BJ (cell line): ENCODE measurements around the gene SF3B6. TPM values are rescaled to one million over a fixed set of nuclear protein-coding genes. Genes with fewer than 3 reads are reported as not detected.

ENCODE experiments used
- CTCF ChIA-PET: fragments of 350-600 bp; formaldehyde crosslinking; extraction: SDS; loops from one replicate; lab custom pipeline; 2021; ENCODE audit warnings: antibody characterized with exemption, inconsistent platforms; lab: Yijun Ruan, JAX
- POLR2A ChIA-PET: fragments of 300-600 bp; sonication (Branson Sonifier 250); formaldehyde crosslinking; extraction: SDS; loops from one replicate; lab custom pipeline; 2021; ENCODE audit warnings: antibody characterized with exemption; lab: Charles Lee
- DNase-seq: peaks from one replicate; pipeline ENCODE4 v3.0.0-alpha.2; 2011; ENCODE audit warnings: low read depth
- H3K27me3 ChIP-seq: 2 replicates; pipeline ENCODE4 v1.6.0; 2011; ENCODE audit warnings: low read length; ENCODE audit not compliant: control insufficient read depth, insufficient read depth
- H3K36me3 ChIP-seq: 2 replicates; pipeline ENCODE4 v1.5.1; 2011; ENCODE audit warnings: low read length; ENCODE audit not compliant: control insufficient read depth, insufficient read depth
- H3K4me3 ChIP-seq: 2 replicates; pipeline ENCODE4 v1.5.1; 2011; ENCODE audit warnings: low read depth, mild to moderate bottlenecking, control low read depth, low read length
- CTCF ChIP-seq: IDR thresholded peaks from 2 replicates; pipeline ENCODE4 v1.5.1; 2011; ENCODE audit warnings: low read depth, mild to moderate bottlenecking, control low read depth, inconsistent platforms, low read length, moderate library complexity; ENCODE audit not compliant: insufficient read depth
- polyA plus RNA-seq: library from polyadenylated mRNA; depleted of rRNA; stranded (reverse); fragments of >200 nt; gene quantifications from 2 replicates; pipeline ENCODE4 v1.2.3, GENCODE V29; 2011

Gene SF3B6
- polyA plus RNA-seq, 1 experiment: 107 TPM

GRCh38 chr2:24051833-24052232 is 24.3 kb downstream of the SF3B6 start:
- ChIA-PET CTCF (interaction anchor here (1.3 to 1.6 kb wide), 3 partner anchors 10 to 125 kb away, joined by 3 to 4 read pairs (median 3); partner anchors contain the start of gene ATAD2B), POLR2A (no interaction called here)
- no peak for DNase-seq
- Histone ChIP-seq H3K36me3 (no peaks in the 10 kb centered on the region), H3K27me3 (no peaks in the 10 kb centered on the region), H3K4me3 (no peak overlapping the region)
- TF ChIP-seq CTCF: no peak

GRCh38 chr2:24050041-24050979 is 25.8 kb downstream of the SF3B6 start:
- ChIA-PET CTCF (interaction anchor here (1.2 to 1.8 kb wide), 3 partner anchors 10 to 124 kb away, joined by 3 to 8 read pairs (median 5); partner anchors contain the start of gene ATAD2B), POLR2A (no interaction called here)
- DNase-seq: no peak

DNA sequence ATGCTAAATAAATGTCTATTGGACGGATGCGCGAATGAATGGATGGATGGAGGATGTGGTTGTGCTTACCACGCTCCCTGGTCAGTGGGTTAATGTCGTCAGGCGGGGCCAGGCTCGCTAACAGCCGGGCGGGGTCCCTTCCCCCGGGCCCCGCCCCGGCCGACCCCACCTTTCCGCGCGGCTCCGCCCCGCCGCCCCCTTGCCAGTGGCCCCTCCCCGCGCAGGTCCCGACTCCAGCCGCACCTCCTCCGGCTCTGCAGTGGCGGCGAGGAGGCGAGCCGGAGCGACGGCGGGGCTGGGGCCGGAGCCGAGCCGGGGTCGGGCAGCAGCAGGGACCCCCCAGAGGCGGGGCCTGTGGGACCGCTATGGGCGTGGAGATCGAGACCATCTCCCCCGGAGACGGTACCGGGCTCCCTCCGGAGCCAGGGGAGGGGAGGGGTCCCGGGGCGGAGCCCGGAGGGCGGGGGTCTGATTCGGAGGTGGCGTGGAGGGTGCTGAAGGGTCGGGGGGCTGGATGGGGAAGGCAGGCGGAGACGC is 26.6 kb downstream of the SF3B6 start, which contains the start of gene FKBP1B:
FKBP1B (plus strand) TSS at position 257 of the 537 bp plus-strand sequence; CDS start at position 366, 109 bp downstream.
- Histone ChIP-seq H3K36me3 (no peaks in the 10 kb centered on the region), H3K4me3 (peak within 1 kb of the TSS; percentile 75), H3K27me3 (no peaks in the 10 kb centered on the region)
- TF ChIP-seq CTCF: no peak
- DNase-seq: peak; percentile 4
- POLR2A ChIA-PET: no interaction called here
- CTCF ChIA-PET: interaction anchor here (1.2 to 1.8 kb wide), 3 partner anchors 11 to 123 kb away, joined by 3 to 8 read pairs (median 5); partner anchors contain the start of gene ATAD2B

More at GRCh38 chr2:24050041-24050979, 25.8 kb downstream of the SF3B6 start:
- H3K27me3 ChIP-seq: no peaks in the 10 kb centered on the region
- no peak for TF ChIP-seq CTCF
- H3K4me3 ChIP-seq: peak overlapping the region; percentile 75
- no peaks in the 10 kb centered on the region for H3K36me3 ChIP-seq

DNA sequence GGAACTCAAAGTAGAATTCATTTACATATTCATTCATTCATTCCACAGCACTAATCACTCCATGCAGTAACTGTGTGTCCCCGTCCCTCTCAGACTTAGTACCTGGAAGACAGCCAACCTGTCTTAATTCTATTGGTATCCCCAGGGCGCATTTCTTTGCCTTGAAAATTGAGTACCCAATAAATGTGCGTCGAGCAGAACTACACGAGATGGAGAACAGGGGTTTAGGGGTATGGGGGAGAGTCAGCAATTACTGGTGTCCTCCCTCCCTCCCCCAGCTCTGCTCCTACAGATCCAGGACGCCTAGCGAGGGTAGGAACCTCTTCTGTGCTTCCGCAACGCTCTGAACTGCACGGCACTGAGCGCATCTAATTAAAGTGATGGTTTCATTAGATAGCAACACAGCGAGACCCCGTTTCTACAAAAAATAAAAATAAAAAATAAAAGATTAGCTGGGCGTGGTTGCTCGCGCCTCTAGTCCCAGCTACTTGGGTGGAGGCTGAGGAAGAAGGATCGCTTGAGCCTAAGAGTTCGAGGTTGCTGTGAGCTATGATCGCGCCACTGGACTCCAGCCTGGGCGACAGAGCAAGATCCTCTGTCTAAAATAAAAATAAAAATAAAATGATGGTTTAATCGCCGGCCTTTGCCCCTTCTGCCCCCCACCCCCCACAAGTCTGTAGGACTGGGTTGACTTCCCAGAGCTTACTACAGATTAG is 27.2 kb downstream of the SF3B6 start:
- no peak for DNase-seq
- Histone ChIP-seq H3K36me3 (no peaks in the 10 kb centered on the region), H3K4me3 (peak overlapping the region; percentile 75), H3K27me3 (no peaks in the 10 kb centered on the region)
- CTCF ChIA-PET: interaction anchor here (0.7 kb wide), 1 partner anchor 17 kb away, joined by 3 read pairs; no protein-coding TSS in a partner anchor
- POLR2A ChIA-PET: no interaction called here
- TF ChIP-seq CTCF: no peak
